ENCODE results near the gene GABRR2.
A peak's percentile ranks its signal among the peaks of the same experiment; 100 is the strongest.

Gene GABRR2

DNA sequence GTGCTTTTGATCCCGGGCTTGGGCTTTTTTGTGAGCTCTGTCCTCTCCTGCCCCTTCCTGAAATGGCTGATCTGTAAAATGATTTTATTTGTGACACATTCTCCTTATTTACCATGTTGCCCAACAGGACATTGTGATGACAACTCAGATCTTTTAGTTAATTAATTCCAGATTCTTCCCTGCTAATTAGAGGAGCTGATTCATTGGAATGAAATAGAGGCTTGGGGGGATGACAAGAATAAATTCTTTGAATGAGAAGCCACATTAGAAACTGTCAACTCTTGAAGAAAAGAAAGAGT, 71.8 kb downstream of the GABRR2 start:
- Histone ChIP-seq H3K9me2 (replicated peaks; ENCODE audit: low read depth, low read length) (no peaks in the 10 kb centered on the region), H3K4me1 (ENCODE audit: insufficient read depth, low read length, poor library complexity, severe bottlenecking) (peaks cover 53% of the 10 kb centered on the region)

DNA sequence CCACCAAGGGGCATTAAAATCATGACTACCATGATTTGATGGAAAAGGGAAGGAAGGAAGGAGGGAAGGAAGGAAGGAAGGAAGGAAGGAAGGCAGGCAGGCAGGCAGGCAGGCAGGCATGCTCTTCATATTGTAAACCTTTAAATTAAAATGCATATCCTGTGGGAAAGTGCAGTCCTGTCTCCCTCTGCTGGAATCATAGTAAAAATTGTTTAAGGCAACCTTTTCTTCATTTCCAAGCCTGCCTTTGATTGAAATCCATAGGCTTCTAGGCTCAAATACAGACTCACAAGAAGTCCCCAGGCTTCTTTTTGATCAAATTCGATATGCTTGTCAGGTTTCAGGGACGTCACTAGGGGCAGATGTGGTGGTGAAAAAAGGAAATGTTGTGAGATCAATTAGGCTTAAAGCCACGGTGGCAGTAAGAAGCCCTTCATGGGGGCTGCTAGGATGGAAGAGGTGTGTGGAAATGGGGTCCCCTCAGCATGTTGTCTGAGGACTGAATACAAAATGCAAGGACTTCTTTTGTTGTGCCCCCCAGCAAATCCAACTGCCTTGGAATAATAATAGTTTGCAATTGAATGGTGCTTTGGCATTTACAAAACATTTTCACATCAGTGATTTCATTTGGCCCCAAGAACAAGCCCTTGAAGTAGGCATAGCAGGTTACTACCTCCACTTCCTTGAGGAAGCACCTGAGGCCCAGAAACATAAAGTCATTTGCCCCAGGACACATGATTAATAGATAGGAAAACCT, 72.3 kb downstream of the GABRR2 start:
- Histone ChIP-seq H4K20me1 (ENCODE audit: insufficient read depth, low read length, poor library complexity, severe bottlenecking) (no peaks in the 10 kb centered on the region), H2AFZ (ENCODE audit: low read length) (no peak overlapping the region), H3K4me1 (ENCODE audit: insufficient read depth, low read length, poor library complexity, severe bottlenecking) (peaks cover 53% of the 10 kb centered on the region), H3K4me2 (ENCODE audit: low read depth, low read length, poor library complexity, severe bottlenecking) (peak overlapping the region; percentile 38), H3K9ac (ENCODE audit: low read depth, low read length, poor library complexity, severe bottlenecking) (no peak overlapping the region), H3F3A (ENCODE audit: low read depth) (no peaks in the 10 kb centered on the region), H3K79me2 (ENCODE audit: insufficient read depth, low read length) (no peaks in the 10 kb centered on the region), H3K9me3 (ENCODE audit: insufficient read depth, low read depth, low read length) (no peaks in the 10 kb centered on the region), H3K9me2 (replicated peaks; ENCODE audit: low read depth, low read length) (no peaks in the 10 kb centered on the region), H3K27me3 (ENCODE audit: insufficient read depth, low read length, poor library complexity, severe bottlenecking) (no peaks in the 10 kb centered on the region), H3K36me3 (ENCODE audit: insufficient read depth, low read length) (no peaks in the 10 kb centered on the region), H3K4me3 (ENCODE audit: low read length, poor library complexity, severe bottlenecking) (no peak overlapping the region)
- TF ChIP-seq, protein P1, sequence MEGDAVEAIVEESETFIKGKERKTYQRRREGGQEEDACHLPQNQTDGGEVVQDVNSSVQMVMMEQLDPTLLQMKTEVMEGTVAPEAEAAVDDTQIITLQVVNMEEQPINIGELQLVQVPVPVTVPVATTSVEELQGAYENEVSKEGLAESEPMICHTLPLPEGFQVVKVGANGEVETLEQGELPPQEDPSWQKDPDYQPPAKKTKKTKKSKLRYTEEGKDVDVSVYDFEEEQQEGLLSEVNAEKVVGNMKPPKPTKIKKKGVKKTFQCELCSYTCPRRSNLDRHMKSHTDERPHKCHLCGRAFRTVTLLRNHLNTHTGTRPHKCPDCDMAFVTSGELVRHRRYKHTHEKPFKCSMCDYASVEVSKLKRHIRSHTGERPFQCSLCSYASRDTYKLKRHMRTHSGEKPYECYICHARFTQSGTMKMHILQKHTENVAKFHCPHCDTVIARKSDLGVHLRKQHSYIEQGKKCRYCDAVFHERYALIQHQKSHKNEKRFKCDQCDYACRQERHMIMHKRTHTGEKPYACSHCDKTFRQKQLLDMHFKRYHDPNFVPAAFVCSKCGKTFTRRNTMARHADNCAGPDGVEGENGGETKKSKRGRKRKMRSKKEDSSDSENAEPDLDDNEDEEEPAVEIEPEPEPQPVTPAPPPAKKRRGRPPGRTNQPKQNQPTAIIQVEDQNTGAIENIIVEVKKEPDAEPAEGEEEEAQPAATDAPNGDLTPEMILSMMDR (conservative IDR thresholded peaks at IDR 0.05; ENCODE audit: low read length), result peak; percentile 60
- no peak for TF ChIP-seq EZH2phosphoT487 (IDR thresholded peaks at IDR 0.05; ENCODE audit: borderline replicate concordance)

More for the DNA sequence above, 71.8 kb downstream of the GABRR2 start:
- Histone ChIP-seq H2AFZ (ENCODE audit: low read length) (no peak overlapping the region), H3K9me3 (ENCODE audit: insufficient read depth, low read depth, low read length) (no peaks in the 10 kb centered on the region), H3K4me2 (ENCODE audit: low read depth, low read length, poor library complexity, severe bottlenecking) (peak overlapping the region; percentile 38), H3K27me3 (ENCODE audit: insufficient read depth, low read length, poor library complexity, severe bottlenecking) (no peaks in the 10 kb centered on the region), H3K79me2 (ENCODE audit: insufficient read depth, low read length) (no peaks in the 10 kb centered on the region), H3K4me3 (ENCODE audit: low read length, poor library complexity, severe bottlenecking) (no peak overlapping the region), H4K20me1 (ENCODE audit: insufficient read depth, low read length, poor library complexity, severe bottlenecking) (no peaks in the 10 kb centered on the region), H3K9ac (ENCODE audit: low read depth, low read length, poor library complexity, severe bottlenecking) (no peak overlapping the region), H3F3A (ENCODE audit: low read depth) (no peaks in the 10 kb centered on the region), H3K36me3 (ENCODE audit: insufficient read depth, low read length) (no peaks in the 10 kb centered on the region)
- no peak for TF ChIP-seq EZH2phosphoT487 (IDR thresholded peaks at IDR 0.05; ENCODE audit: borderline replicate concordance)
- TF ChIP-seq, protein P1 (conservative IDR thresholded peaks at IDR 0.05; ENCODE audit: low read length), result no peak

DNA sequence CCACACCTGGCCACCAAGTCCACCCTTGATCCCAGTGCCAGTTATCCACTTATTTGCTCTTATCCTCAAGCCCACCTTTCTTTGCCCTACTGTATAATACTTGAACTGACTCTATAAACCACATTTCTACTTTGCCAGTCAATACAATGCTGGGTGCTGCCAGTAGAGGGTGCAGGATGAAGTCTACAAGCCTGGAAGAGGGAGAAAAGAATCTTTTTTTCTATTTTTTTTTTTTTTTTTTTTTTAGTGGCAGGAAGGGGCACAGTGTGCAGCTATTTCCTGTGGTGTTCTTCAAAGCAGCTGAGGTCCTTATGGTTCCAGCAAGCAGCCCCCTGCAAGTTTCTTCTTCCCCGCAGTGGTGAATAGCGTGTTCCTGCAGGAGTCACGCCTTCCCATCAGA, 75.8 kb downstream of the GABRR2 start:
- peak overlapping the region; percentile 84 for H3K4me2 ChIP-seq (ENCODE audit: low read depth, low read length, poor library complexity, severe bottlenecking)

More for the DNA sequence above, 75.8 kb downstream of the GABRR2 start:
- Histone ChIP-seq H2AFZ (ENCODE audit: low read length) (peak overlapping the region; percentile 32), H3F3A (ENCODE audit: low read depth) (no peaks in the 10 kb centered on the region), H3K36me3 (ENCODE audit: insufficient read depth, low read length) (no peaks in the 10 kb centered on the region), H3K27me3 (ENCODE audit: insufficient read depth, low read length, poor library complexity, severe bottlenecking) (no peaks in the 10 kb centered on the region), H3K9me2 (replicated peaks; ENCODE audit: low read depth, low read length) (no peaks in the 10 kb centered on the region), H4K20me1 (ENCODE audit: insufficient read depth, low read length, poor library complexity, severe bottlenecking) (no peaks in the 10 kb centered on the region), H3K4me3 (ENCODE audit: low read length, poor library complexity, severe bottlenecking) (peak overlapping the region; percentile 64), H3K79me2 (ENCODE audit: insufficient read depth, low read length) (no peaks in the 10 kb centered on the region), H3K9me3 (ENCODE audit: insufficient read depth, low read depth, low read length) (peaks cover 5% of the 10 kb centered on the region; the same call in 1 of the 2 replicates), H3K4me1 (ENCODE audit: insufficient read depth, low read length, poor library complexity, severe bottlenecking) (peaks cover 46% of the 10 kb centered on the region), H3K9ac (ENCODE audit: low read depth, low read length, poor library complexity, severe bottlenecking) (peak overlapping the region; percentile 58)
- TF ChIP-seq, protein P1 (conservative IDR thresholded peaks at IDR 0.05; ENCODE audit: low read length), result peak; percentile 81
- TF ChIP-seq EZH2phosphoT487 (IDR thresholded peaks at IDR 0.05; ENCODE audit: borderline replicate concordance), result no peak

Measured in Loucy (cell line).